Measurements from ENCODE around the gene TRMT10B.

GRCh38 chr9:37760416-37761161 is 7.0 kb downstream of the TRMT10B start:
- no peak for TF ChIP-seq MYC (IDR thresholded peaks at IDR 0.05; ENCODE audit: low read depth, low read length)
- TF ChIP-seq, protein P1, sequence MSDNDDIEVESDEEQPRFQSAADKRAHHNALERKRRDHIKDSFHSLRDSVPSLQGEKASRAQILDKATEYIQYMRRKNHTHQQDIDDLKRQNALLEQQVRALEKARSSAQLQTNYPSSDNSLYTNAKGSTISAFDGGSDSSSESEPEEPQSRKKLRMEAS (IDR thresholded peaks at IDR 0.05; ENCODE audit: low read depth, low read length): no peak
- no peak for TF ChIP-seq POLR2A (IDR thresholded peaks at IDR 0.05; ENCODE audit: extremely low read depth, insufficient read length)

Data from NB4 (cell line).